RWPE1 (cell line): ENCODE data around the gene ZSWIM2.
A peak's percentile ranks its signal among the peaks of the same experiment; 100 is the strongest.

Experiments used
- CTCF ChIA-PET: fragments of 350-600 bp; sonication (Branson Sonifier 250); formaldehyde crosslinking; extraction: SDS; loops from one replicate; lab custom pipeline; 2021; lab: Yijun Ruan, JAX
- POLR2A ChIA-PET: fragments of 400-600 bp; formaldehyde crosslinking; extraction: SDS; loops from one replicate; lab custom pipeline; 2020; ENCODE audit warnings: antibody characterized with exemption; ENCODE audit not compliant: low non-redundant PET; lab: Yijun Ruan, JAX
- DNase-seq: peaks from one replicate; pipeline ENCODE4 v3.0.0; 2012; ENCODE audit warnings: low spot score
- H3K27ac ChIP-seq: fragments of 450-650 bp; 2 replicates; pipeline ENCODE4 v1.5.1; 2017
- TF ChIP-seq, protein P1 (sequence below): fragments of 450-650 bp; conservative IDR thresholded peaks from 2 replicates; pipeline ENCODE4 v1.5.1; 2017; ENCODE audit warnings: low read depth, mild to moderate bottlenecking

The ZSWIM2 gene

DNA sequence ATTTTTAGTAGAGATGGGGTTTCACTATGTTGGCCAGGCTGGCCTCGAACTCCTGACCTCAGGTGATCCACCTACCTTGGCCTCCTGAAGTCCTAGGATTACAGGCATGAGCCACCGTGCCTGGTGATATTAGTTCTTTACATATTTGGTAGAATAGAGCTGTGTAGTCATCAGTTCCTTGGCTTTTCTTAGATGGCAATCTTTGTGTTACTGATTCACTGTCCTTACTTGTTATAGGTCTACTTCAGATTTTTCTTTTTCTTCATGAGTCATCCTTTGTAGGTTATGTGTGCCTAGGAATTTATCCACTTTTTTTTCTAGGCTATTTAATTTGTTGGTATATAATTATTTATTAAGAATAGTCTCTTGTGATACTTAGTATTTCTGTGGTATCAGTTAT lies 30.3 kb upstream of the ZSWIM2 start:
- CTCF ChIA-PET = no interaction called here
- H3K27ac ChIP-seq = no peak overlapping the region
- no peak for DNase-seq
- TF ChIP-seq, protein P1, sequence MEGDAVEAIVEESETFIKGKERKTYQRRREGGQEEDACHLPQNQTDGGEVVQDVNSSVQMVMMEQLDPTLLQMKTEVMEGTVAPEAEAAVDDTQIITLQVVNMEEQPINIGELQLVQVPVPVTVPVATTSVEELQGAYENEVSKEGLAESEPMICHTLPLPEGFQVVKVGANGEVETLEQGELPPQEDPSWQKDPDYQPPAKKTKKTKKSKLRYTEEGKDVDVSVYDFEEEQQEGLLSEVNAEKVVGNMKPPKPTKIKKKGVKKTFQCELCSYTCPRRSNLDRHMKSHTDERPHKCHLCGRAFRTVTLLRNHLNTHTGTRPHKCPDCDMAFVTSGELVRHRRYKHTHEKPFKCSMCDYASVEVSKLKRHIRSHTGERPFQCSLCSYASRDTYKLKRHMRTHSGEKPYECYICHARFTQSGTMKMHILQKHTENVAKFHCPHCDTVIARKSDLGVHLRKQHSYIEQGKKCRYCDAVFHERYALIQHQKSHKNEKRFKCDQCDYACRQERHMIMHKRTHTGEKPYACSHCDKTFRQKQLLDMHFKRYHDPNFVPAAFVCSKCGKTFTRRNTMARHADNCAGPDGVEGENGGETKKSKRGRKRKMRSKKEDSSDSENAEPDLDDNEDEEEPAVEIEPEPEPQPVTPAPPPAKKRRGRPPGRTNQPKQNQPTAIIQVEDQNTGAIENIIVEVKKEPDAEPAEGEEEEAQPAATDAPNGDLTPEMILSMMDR = no peak
- POLR2A ChIA-PET = no interaction called here

DNA sequence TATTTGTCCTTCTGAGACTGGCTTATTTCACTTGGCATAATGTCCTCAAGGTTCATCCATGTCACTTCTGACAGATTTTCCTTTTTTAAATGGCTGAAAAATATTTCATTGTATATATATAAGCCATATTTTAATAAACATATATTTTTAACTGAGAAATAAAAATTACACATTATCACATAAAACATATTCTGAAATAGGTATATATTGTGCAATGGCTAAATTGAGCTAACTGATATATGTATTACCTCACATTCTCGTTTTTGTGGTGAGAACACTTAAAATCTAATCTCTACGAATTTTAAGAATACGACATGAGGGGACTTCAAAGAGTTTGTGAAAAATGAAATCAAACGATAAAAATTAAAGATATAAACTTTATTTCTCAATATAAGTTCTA lies 25.7 kb upstream of the ZSWIM2 start:
- ChIA-PET CTCF (no interaction called here), POLR2A (no interaction called here)
- TF ChIP-seq, protein P1 = no peak
- H3K27ac ChIP-seq = no peak overlapping the region
- no peak for DNase-seq

DNA sequence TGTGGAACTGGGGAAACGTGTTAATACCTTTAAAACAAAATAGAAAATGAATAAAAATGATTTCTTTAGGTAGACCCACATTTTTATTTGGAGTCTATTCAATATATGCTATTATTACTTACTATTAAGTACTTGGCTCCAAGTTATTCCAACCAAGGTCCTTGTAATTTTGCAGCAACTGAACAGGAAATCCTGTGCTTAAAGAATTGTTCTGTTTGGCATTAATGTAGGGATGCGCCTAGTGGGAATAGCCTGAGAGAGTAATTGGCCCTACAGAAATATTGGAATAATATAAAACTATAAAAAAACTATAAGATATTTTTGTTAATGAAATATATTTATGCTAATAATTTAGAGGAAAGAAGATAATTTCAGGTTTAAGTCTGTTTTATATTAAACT lies 22.9 kb upstream of the ZSWIM2 start:
- ChIA-PET CTCF (no interaction called here), POLR2A (no interaction called here)
- no peak overlapping the region for H3K27ac ChIP-seq
- DNase-seq = no peak
- TF ChIP-seq, protein P1 = no peak

GRCh38 chr2:186868344-186868743 lies 19.4 kb upstream of the ZSWIM2 start:
- ChIA-PET CTCF (no interaction called here), POLR2A (no interaction called here)

GRCh38 chr2:186862869-186863709 lies 14.1 kb upstream of the ZSWIM2 start:
- ChIA-PET CTCF (interaction anchor here (0.5 to 1.2 kb wide), 15 partner anchors 9 to 1526 kb away, joined by 3 to 10 read pairs (median 3); partner anchors contain the start of gene CALCRL), POLR2A (no interaction called here)
- TF ChIP-seq, protein P1 = peak; percentile 80
- no peak overlapping the region for H3K27ac ChIP-seq
- DNase-seq = peak; percentile 36

More at GRCh38 chr2:186868344-186868743, 19.4 kb upstream of the ZSWIM2 start:
- no peak for DNase-seq
- TF ChIP-seq, protein P1 = no peak
- no peak overlapping the region for H3K27ac ChIP-seq

DNA sequence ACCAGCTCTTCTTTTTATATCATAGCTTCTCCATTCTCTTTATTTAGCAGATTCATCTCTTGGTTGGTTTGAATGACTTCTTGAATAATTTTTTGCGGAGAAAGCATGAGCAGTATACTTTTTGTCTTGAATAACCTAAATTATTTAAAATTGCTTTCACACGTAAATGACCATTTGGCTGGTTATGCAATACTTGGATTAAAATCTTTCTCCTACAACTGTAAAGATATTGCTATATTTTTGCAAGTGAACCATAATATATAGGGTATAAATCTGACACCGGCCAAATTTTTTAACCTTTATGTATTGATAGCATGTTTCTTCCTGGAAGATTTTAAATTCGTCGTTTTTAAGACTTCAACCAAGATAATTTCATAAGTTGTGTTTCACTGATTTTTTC lies 6.2 kb upstream of the ZSWIM2 start:
- no peak for DNase-seq
- H3K27ac ChIP-seq = no peak overlapping the region
- CTCF ChIA-PET = no interaction called here
- POLR2A ChIA-PET = no interaction called here
- TF ChIP-seq, protein P1 = no peak
